Activated CD4-positive, alpha-beta memory T cell treated with anti-CD3 and anti-CD28 coated beads, Interleukin-2, amount 10 ng/mL, durations not matched to agents 7 days and 5 days (primary cell): ENCODE data around the gene MRPL53. TPM values are rescaled to one million over a fixed set of nuclear protein-coding genes. Genes with fewer than 3 reads are reported as not detected.
"Not testable (repeated sequence)": the region's sequence is repeated elsewhere in the genome, so short reads cannot be mapped to it uniquely, and the experiment has no call there.

Experiments used
- CTCF ChIA-PET: fragments of 350-600 bp; sonication (Branson Sonifier 250); formaldehyde crosslinking; loops from one replicate; lab custom pipeline; 2021; ENCODE audit warnings: antibody characterized with exemption, inconsistent platforms; lab: Charles Lee
- POLR2A ChIA-PET: fragments of 350-600 bp; sonication (Branson Sonifier 250); formaldehyde crosslinking; loops from one replicate; lab custom pipeline; 2021; ENCODE audit warnings: antibody characterized with exemption; lab: Charles Lee
- DNase-seq: peaks from one replicate; pipeline ENCODE4 v3.0.0-alpha.2; 2020
- H3K27ac Mint-ChIP-seq: one replicate; pipeline ENCODE4 v1.8.0; 2021; ENCODE audit warnings: mild to moderate bottlenecking, mixed read lengths
- H3K27me3 Mint-ChIP-seq: one replicate; pipeline ENCODE4 v1.8.0; 2021; ENCODE audit warnings: mixed read lengths
- H3K36me3 Mint-ChIP-seq: one replicate; pipeline ENCODE4 v1.8.0; 2021; ENCODE audit warnings: low read depth, mixed read lengths
- H3K4me1 Mint-ChIP-seq: one replicate; pipeline ENCODE4 v1.8.0; 2021; ENCODE audit warnings: mixed read lengths
- H3K4me3 Mint-ChIP-seq: one replicate; pipeline ENCODE4 v1.8.0; 2021; ENCODE audit warnings: mild to moderate bottlenecking, mixed read lengths
- H3K9me3 Mint-ChIP-seq: one replicate; pipeline ENCODE4 v1.8.0; 2021; ENCODE audit warnings: mixed read lengths
- total RNA-seq, 2 experiments: library from RNA; stranded (reverse); gene quantifications; one replicate each; pipeline ENCODE4 v1.2.3, GENCODE V29; 2021

The MRPL53 gene
- total RNA-seq, 2 experiments from 2014 or later, result 115 to 126 TPM

DNA sequence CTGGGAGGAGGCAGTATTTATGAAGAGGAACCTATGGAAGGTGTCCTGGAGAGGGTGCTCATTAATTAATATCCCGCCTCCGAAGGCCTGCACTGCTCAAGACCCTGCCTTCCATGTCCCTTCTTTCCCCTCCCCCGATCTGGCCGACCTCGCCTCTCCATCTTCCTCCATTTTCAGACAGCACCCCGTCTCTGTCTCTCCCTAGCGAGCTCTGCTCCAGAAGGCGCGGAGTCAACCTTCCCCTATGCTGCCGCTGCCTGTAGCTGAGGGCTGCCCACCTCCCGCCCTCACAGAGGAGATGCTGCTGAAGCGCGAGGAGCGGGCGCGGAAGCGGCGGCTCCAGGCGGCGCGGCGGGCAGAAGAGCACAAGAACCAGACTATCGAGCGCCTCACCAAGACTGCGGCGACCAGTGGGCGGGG is 15.3 kb downstream of the MRPL53 start:
- Mint-ChIP-seq H3K4me3 (peak overlapping the region; percentile 88), H3K4me1 (peaks cover 65% of the 10 kb centered on the region), H3K27ac (peak overlapping the region; percentile 95), H3K36me3 (peaks cover 26% of the 10 kb centered on the region), H3K9me3 (no peaks in the 10 kb centered on the region), H3K27me3 (no peaks in the 10 kb centered on the region)
- CTCF ChIA-PET, result interaction anchor here (0.7 to 5.6 kb wide), 7 partner anchors 10 to 130 kb away, joined by 3 to 53 read pairs (median 19); partner anchors contain the start of genes AUP1, CCDC142, HTRA2 and MRPL53
- DNase-seq, result no peak
- POLR2A ChIA-PET, result interaction anchor here (0.6 to 8.1 kb wide), 15 partner anchors 8 to 720 kb away, joined by 3 to 103 read pairs (median 7); partner anchors contain the start of genes AUP1, C2orf81, CCDC142 and HTRA2

DNA sequence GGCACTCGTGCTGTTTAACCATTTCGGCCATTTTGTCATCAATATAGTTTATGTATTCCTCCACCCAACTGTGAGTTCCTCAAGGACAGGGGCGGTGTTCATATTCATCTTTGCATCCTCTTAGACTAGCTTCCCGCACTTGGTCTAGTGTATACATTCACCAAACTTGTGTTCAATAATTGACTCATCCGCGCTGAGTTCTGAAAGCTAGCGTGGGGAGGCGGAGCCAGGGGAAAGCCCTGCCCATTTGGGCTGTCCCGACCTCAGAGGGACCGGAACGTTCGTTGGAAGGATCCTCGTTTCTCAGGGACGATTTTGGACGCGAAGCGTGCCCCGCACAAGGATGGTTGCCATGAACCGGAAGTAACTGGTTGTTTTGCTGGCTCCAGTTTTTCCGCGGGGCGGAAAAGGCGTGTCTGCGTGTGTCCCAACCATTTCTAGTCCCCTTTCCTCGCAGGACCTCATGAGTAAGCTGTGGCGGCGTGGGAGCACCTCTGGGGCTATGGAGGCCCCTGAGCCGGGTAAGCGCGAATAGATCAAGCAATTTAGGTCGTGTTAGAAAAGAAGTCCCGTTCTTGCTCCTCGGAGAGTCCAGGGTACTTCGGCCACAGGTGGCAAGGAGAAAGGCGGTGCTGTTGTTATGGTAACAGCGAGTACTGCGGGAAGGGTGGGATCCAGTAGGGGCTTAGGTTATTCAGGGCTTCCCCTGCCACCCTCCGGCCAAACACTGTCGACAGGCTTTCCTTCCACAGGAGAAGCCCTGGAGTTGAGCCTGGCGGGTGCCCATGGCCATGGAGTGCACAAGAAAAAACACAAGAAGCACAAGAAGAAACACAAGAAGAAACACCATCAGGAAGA is 17.6 kb downstream of the MRPL53 start, which contains the start of gene INO80B:
TSS of gene INO80B (plus strand) at position 434 of the 858 bp plus-strand sequence. CDS start at position 464, 30 bp downstream.
- CTCF ChIA-PET, result interaction anchor here (0.6 to 5.6 kb wide), 17 partner anchors 9 to 627 kb away, joined by 3 to 53 read pairs (median 3); partner anchors contain the start of genes AUP1, C2orf81, CCDC142 and HTRA2
- H3K27ac Mint-ChIP-seq, result peak within 1 kb of the TSS; percentile 85
- peak; percentile 99 for DNase-seq
- no peaks in the 10 kb centered on the region for H3K27me3 Mint-ChIP-seq
- H3K36me3 Mint-ChIP-seq, result peaks cover 12% of the 10 kb centered on the region
- H3K9me3 Mint-ChIP-seq, result no peaks in the 10 kb centered on the region
- H3K4me1 Mint-ChIP-seq, result peaks cover 60% of the 10 kb centered on the region
- POLR2A ChIA-PET, result interaction anchor here (0.6 to 8.1 kb wide), 19 partner anchors 12 to 256 kb away, joined by 3 to 103 read pairs (median 5); partner anchors contain the start of genes AUP1, C2orf81, CCDC142 and HTRA2
- H3K4me3 Mint-ChIP-seq, result peak within 1 kb of the TSS; percentile 88

DNA sequence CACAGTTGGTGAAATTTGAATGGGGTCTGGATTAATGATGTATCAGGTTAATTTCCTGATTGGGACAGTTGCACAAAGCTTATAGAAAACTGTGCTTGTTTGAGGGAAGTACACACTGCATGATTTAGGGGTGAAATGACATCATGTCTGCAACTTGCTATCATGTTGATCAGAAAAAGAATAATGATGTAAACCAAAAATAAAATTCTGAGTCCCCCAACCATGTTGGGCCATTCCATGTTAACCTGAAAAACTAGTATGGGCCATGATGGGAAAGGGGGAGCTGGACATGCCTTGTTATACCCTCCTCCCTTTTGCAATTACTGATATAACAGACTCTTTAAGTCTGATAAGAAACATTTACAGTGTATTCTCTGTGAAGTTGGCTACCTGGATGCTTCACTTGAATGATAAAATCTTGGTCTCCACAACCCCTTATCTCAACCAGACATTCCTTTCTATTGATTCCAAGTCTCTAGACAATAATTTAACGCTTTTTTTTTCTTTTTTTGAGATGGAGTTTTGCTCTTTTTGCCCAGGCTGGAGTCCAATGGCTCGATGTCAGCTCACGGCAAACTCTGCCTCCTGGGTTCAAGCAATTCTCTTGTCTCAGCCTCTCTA is 21.8 kb downstream of the MRPL53 start:
- Mint-ChIP-seq H3K4me1 (peaks cover 34% of the 10 kb centered on the region), H3K4me3 (no peak overlapping the region), H3K27ac (no peak overlapping the region), H3K36me3 (peaks cover 6% of the 10 kb centered on the region), H3K9me3 (no peaks in the 10 kb centered on the region), H3K27me3 (peaks cover 9% of the 10 kb centered on the region)
- no peak for DNase-seq
- POLR2A ChIA-PET, result interaction anchor here (1.3 kb wide), 1 partner anchor 10 kb away, joined by 3 read pairs; no protein-coding TSS in a partner anchor
- CTCF ChIA-PET, result no interaction called here

DNA sequence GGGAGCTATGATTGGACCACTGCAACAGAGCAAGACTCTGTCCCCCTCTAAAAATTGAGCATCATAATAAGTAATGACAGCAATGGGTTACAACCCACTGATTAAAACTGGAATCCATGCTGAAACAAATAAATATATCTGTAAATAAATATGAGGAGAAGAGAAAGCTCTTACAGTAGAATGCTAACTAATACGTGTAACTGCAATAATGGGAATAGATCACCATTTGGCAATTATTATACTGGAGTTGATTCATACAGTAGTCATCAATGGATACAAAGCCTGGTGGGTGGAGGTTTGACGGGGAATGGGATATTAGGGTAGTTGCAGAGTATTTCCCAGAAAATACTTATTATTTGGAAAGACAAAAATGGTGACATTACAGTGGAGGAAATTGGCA is 23.7 kb downstream of the MRPL53 start:
- peaks cover 19% of the 10 kb centered on the region for H3K4me1 Mint-ChIP-seq
- H3K27ac Mint-ChIP-seq, result no peak overlapping the region
- ChIA-PET CTCF (no interaction called here), POLR2A (interaction anchor here (0.8 to 1.0 kb wide), 2 partner anchors 8 to 10 kb away, joined by 3 read pairs; no protein-coding TSS in a partner anchor)
- no peaks in the 10 kb centered on the region for H3K9me3 Mint-ChIP-seq
- H3K27me3 Mint-ChIP-seq, result peaks cover 24% of the 10 kb centered on the region
- H3K4me3 Mint-ChIP-seq, result no peak overlapping the region
- no peak for DNase-seq
- H3K36me3 Mint-ChIP-seq, result no peaks in the 10 kb centered on the region

DNA sequence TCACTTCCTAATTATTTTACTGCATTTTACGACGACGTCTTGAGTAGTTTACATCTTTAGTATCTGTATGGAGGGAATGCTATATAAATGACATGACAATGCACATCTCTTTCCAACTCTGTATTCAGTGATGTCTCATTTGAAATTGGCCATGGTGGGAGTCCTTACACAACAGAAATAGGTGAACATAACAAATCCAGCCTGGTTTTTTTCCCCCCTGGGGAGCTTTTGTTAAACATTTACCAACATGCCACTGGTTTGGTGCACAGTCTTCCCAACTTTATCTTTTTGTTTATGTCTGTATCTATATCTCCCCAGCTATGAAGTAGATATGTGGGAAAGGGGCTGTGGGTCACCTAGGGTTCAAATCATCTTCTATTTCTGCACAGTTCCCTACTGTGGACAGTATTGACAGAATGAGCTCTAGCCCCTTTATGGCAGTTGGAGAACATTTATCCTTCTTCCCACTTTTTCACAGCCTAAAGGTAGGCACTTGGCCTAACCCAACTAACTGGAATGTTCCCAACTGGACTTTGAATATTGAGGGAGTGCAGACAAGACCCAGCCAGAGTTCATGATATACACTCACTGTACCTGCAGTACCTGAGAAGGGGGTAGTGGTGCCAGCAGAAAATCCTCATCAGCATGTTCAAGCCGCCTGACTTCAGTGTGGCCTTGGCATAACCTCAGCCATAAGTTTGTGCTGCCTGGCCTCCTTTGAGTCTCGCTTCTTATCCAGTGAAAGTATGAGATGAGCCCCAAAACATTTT is 25.1 kb downstream of the MRPL53 start:
- Mint-ChIP-seq H3K4me3 (no peak overlapping the region), H3K36me3 (no peaks in the 10 kb centered on the region), H3K4me1 (peaks cover 7% of the 10 kb centered on the region), H3K27ac (no peak overlapping the region), H3K27me3 (peaks cover 26% of the 10 kb centered on the region), H3K9me3 (no peaks in the 10 kb centered on the region)
- ChIA-PET CTCF (no interaction called here), POLR2A (no interaction called here)
- no peak for DNase-seq

DNA sequence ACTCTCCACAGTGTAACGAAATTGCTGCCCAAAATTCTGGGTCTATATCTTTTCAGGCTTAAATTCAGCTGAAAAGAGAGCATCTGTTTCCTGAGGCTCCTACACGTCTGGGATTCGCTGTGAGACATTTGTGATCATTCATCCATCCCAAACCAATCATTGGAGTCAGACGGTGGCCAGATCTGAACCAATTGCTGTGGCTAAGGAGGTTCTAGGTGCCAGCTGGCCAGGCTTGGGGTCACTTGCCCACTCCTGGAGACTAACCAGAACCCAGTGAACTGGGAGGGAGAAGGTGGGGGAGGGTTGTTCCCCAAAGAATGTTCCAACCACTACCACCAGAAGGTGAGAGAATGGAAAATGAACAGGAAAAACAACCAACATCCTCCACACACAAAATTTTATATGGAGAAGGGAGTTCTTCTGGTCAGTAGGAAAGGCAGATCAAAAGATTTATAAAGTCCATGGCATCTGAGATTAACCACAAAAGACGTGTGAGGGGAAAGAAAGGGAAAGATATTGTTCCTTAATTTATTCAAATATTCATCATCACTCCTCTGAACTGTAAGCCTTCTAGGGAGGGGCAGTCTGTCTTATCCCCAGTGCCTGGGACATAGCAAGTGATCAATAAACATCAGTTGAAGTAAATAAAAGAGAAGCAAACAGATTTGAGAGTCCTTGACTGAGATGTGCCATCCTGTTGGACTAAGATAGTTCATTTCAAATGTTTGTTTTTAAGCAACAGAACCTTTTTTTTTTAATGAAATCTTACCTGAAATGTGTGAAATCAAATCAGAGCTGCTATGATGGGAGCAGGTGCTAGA is 27.8 kb downstream of the MRPL53 start:
- peaks cover 11% of the 10 kb centered on the region for H3K4me1 Mint-ChIP-seq
- no peaks in the 10 kb centered on the region for H3K36me3 Mint-ChIP-seq
- H3K4me3 Mint-ChIP-seq, result no peak overlapping the region
- CTCF ChIA-PET, result no interaction called here
- DNase-seq, result no peak
- POLR2A ChIA-PET, result interaction anchor here (1.4 to 1.6 kb wide), 2 partner anchors 14 to 23 kb away, joined by 3 to 4 read pairs; partner anchors contain the start of gene WDR54
- H3K27ac Mint-ChIP-seq, result no peak overlapping the region
- peaks cover 44% of the 10 kb centered on the region for H3K27me3 Mint-ChIP-seq
- H3K9me3 Mint-ChIP-seq, result no peaks in the 10 kb centered on the region

DNA sequence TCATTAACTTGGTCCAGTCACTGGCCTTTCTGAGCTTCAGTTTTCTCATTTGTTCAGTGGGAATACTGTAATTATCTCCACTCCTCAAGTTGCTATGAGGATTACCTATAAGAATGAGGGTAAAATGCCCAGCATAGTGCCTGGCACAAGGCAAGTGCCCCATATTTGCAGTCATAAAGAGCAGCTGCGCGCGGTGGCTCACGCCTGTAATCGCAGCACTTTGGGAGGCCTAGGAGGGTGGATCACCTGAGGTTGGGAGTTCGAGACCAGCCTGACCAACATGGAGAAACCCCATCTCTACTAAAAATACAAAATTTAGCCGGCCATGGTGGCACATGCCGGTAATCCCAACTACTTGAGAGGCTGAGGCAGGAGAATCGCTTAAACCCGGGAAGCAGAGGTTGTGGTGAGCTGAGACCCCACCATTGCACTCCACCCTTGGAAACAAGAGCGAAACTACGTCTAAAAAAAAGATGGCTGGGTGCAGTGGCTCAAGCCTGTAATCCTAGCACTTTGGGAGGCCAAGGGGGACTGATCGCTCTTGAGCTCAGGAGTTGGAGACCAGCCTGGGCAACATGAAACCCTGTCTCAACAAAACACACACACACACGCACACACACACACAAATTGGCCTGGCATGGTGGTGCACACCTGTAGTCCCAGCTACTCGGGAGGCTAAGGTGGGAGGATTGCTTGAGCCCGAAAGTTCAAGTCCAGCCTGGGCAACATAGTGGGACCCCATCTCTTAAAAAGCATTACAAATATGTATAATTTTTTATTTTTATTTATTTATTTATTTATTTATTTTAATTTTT is 29.8 kb downstream of the MRPL53 start:
- H3K27ac Mint-ChIP-seq, H3K9me3 Mint-ChIP-seq, DNase-seq, H3K36me3 Mint-ChIP-seq, CTCF ChIA-PET: not testable (repeated sequence)
- peak overlapping the region; percentile 66 for H3K4me3 Mint-ChIP-seq
- peaks cover 11% of the 10 kb centered on the region for H3K4me1 Mint-ChIP-seq
- POLR2A ChIA-PET, result interaction anchor here (0.7 to 1.6 kb wide), 3 partner anchors 12 to 13 kb away, joined by 3 to 6 read pairs (median 4); partner anchors contain the start of gene INO80B
- H3K27me3 Mint-ChIP-seq, result peaks cover 58% of the 10 kb centered on the region

DNA sequence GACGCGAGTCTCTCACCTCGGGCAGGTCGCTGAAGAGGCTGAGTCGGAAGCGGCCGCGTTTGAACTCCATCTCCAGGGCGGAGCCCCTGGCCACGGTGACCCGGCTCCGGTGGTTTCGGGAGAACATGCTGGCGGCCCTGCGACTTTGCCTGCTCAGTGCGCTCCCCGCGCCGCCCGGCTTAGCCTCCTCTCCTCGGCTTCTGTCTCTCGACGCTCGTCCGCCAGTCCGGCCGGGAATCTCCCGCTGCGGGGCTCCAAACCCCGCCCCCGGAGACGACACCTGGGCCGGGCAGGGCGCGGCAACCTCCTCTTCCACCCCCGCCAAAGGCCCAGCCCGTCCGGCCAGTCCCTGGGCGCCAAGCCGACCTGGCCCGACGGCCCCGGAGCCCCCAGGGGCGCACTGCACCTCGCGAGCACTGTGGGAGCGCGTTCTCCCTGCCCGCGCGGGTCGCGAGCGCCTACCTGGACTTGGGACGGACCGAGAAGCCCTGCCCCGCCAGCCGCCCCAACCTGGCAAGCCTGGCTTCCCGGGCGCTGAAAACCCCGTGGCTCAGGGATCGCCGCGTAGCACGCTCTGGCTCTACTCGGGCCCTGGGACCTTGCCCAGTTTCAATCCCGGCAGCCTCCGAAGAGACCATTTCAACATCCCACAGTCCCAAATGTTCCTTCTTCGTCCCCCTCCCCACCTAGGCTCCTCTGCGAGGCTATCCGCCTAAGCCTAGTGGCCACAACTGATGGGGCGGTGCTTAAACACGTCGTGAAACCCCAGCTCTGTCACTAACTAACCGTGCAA is 30.6 kb downstream of the MRPL53 start, which contains the start of gene RTKN:
TSS of gene RTKN (minus strand) at position 248 of the 793 bp plus-strand sequence. CDS start at position 127, 121 bp downstream.
- H3K9me3 Mint-ChIP-seq, result no peaks in the 10 kb centered on the region
- no peak within 1 kb of the TSS for H3K27ac Mint-ChIP-seq
- peaks cover 53% of the 10 kb centered on the region for H3K27me3 Mint-ChIP-seq
- ChIA-PET CTCF (no interaction called here), POLR2A (interaction anchor here (1.4 kb wide), 1 partner anchor 13 kb away, joined by 6 read pairs; the partner anchor contains the start of gene INO80B)
- peak; percentile 32 for DNase-seq
- no peaks in the 10 kb centered on the region for H3K36me3 Mint-ChIP-seq
- peak within 1 kb of the TSS; percentile 66 for H3K4me3 Mint-ChIP-seq
- peaks cover 11% of the 10 kb centered on the region for H3K4me1 Mint-ChIP-seq

DNA sequence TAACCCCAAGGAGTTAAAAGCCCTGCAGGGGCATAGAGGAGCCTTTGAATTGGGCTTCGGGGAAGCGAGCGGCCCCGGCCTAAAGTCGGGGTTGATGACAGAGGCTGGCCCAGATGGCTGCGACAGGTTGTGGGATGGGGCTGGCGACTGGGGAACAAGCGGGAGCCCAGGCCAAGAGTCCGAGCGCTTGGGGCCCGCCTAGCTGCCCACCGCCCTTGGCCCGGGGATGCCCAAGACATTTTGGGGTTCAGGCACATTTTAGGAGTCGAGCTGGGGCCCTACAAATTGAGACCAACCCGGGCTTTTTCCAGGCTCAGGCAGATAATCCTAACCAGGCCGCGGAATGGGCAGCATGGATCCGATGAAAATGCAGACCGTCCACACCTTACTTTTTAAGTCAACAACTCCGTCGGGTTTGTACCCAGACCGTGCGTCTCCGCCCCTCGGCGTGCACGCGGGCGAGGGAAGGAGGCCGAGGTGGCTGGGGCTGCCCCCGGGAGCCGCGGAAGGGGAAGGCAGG is 31.2 kb downstream of the MRPL53 start:
- peaks cover 53% of the 10 kb centered on the region for H3K27me3 Mint-ChIP-seq
- no peak for DNase-seq
- CTCF ChIA-PET, result interaction anchor here (1.2 to 1.6 kb wide), 2 partner anchors 10 to 91 kb away, joined by 4 to 5 read pairs; no protein-coding TSS in a partner anchor
- POLR2A ChIA-PET, result interaction anchor here (1.5 kb wide), 1 partner anchor 13 kb away, joined by 5 read pairs; the partner anchor contains the start of gene INO80B
- H3K9me3 Mint-ChIP-seq, result no peaks in the 10 kb centered on the region
- peaks cover 11% of the 10 kb centered on the region for H3K4me1 Mint-ChIP-seq
- no peaks in the 10 kb centered on the region for H3K36me3 Mint-ChIP-seq
- H3K27ac Mint-ChIP-seq, result no peak overlapping the region
- no peak overlapping the region for H3K4me3 Mint-ChIP-seq
